GM19455 (cell line): Measurements from ENCODE around the gene ANKS1A.

Source experiments
- ATAC-seq: cut with Tn5 transposase; IDR thresholded peaks from one replicate; pipeline ENCODE4 v1.9.1; 2021; ENCODE audit not compliant: unreplicated experiment

The ANKS1A gene

GRCh38 chr6:35036059-35036827 is 147.2 kb downstream of the ANKS1A start:
- no peak for ATAC-seq

- ATAC-seq: no peak
Observed at GRCh38 chr6:35036828-35037663, 148.0 kb downstream of the ANKS1A start.

DNA sequence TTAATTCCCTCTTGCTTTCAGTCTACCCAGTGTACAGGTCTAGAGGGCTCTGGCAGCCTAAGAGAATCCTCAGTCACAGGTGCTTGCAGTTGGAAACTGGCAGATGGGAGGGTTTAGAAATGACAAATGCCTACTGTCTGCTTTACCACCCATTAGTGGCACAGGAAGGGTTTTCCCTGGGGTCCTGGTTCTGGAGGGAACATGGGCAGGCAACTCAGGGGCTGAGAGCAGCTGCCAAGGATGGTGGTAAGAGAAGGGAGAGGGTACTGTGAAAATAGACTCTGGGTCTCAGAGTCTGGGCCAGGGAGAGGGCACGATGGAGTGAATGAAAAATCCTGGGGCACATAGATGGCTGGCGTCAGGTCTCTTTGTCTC is 148.6 kb downstream of the ANKS1A start:
- ATAC-seq: no peak

- no peak for ATAC-seq
Observed at GRCh38 chr6:35038076-35038475, 149.0 kb downstream of the ANKS1A start.

DNA sequence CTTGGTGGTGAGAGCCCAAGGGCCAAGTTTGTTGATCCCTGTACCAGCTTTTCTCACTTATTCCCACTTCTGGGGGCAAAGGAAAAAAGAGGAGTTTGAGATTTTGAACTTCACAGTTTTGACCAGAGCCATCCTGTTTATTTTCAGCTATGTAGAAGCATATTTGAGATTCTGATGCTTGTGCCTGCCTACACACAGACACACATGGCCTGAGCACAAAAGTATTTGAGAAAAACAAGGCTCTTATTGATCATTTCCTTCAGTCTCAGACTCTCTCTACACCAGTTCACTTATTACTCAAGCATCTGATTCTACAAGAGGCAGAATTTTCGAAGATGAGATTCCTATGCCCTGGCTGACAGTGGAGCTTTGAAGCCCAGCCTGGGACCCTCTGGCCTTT is 151.3 kb downstream of the ANKS1A start:
- no peak for ATAC-seq

DNA sequence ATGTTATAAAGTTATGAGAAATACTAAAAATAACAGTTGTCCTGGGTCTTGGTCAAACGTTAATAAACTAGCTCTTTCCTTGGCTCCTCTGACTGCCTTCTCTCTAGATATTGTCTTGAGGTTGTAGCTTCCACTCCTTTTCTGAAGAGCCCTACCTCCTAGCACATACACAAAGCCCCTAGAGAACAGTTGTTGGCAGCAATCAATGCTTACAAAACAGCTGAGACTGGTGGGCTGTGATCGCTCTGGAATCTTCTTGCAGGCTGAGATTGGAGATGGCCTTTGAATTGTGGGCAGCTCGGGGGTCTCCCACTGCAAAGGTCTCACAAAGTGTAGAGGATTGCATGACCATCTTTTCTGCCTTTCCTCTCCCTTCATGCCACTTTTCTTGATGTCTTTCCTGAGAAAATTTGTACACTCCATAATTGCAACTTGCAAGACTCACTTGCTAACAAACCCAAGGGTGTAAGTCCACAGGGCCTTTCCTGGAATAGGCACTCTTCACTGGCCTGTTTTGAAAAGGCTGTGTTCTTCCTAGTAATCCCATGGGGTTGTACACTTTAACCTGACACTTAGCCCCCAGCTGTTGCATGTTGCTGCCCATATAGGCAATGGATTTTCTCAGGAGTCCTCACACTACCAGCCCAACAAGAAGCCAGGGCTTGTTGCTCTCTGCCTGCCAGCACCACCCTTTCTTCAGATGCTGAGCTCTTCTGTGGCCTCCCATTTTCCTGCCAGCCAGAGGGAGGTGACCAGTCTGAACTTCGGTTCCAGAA is 152.2 kb downstream of the ANKS1A start:
- ATAC-seq: no peak

- ATAC-seq: no peak
Observed at GRCh38 chr6:35042031-35042815, 153.2 kb downstream of the ANKS1A start.

DNA sequence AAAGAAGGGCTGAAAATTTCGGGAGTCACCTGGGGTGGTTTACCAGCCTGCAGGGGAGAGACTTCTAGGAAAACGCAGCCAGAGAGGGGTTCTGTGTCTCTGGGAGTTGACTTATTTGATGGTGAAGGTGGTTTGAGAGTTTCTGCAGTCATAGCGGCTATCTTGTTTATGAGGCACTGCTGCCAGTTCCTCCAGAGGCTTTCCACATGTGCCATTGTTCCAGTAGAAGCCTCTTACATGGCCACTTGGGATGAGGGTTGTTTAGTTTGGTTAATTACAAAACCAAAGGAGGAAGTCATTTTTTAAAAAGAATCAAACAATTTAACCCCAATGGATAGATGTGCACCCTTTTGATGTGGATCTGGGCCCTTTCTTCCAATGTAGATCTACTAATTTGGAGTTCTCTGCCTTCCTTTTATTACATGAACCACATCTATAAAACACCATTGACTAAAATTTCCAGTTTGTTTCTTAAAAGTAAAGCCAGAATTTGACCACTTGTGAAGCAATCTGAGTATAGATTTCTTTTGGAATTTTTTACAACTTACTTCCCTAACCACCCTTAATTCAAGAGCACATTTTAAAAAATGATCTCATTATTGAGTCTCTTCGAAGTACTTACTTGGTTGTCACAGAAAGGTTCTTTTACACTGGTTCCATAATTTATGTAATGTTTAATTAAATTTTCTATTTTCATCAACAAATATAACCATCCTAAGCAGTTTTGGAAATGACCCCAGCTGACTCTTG is 154.5 kb downstream of the ANKS1A start:
- no peak for ATAC-seq

GRCh38 chr6:35044145-35044745 is 155.2 kb downstream of the ANKS1A start:
- ATAC-seq: no peak

- no peak for ATAC-seq
Observed at GRCh38 chr6:35044761-35045421, 155.8 kb downstream of the ANKS1A start.

DNA sequence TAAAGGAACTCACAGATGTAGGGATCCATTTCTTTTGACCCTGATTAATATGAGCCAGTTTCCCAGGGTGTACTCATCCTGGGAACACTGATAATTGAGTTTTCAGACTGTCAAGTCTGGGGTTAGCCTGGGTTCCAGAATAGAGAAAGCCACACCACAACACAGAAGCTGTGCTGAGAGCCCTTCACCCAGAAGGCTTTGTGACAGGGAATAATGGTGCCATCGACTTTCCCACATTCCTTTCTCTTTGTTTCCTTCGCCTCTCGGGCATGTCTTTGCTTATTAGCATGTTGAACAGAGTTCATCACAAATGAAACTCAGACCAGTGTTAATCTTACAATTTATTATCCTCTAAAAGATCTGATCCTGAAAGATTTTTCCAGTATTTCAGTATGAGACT is 157.0 kb downstream of the ANKS1A start:
- no peak for ATAC-seq

GRCh38 chr6:35046862-35047261 is 157.8 kb downstream of the ANKS1A start:
- no peak for ATAC-seq

- ATAC-seq: no peak
Observed at GRCh38 chr6:35047265-35048011, 158.4 kb downstream of the ANKS1A start.

GRCh38 chr6:35048031-35048613 is 159.1 kb downstream of the ANKS1A start:
- no peak for ATAC-seq

DNA sequence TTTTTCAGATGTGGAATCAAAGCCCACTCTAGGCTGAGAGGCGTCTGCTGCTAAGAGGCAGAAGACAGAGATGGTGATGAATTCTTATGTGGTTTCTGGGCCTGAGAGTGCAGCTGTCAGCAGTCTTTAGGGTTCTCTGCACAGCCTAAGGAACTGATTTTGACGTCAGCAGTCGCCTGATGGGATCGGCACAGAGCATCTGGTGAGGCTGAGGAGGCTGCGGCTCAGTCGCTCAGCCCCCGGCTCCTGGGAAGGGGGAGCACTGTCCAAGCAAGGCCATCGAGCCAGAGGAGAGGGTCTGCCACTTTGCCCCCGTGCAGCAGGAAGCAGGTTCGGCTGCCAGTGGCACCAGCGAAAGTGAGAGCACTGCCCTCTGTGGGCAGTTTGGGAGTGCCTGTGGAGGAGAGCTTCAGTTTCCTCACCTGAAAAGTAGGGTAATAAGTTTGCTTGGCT is 159.6 kb downstream of the ANKS1A start:
- ATAC-seq: no peak

DNA sequence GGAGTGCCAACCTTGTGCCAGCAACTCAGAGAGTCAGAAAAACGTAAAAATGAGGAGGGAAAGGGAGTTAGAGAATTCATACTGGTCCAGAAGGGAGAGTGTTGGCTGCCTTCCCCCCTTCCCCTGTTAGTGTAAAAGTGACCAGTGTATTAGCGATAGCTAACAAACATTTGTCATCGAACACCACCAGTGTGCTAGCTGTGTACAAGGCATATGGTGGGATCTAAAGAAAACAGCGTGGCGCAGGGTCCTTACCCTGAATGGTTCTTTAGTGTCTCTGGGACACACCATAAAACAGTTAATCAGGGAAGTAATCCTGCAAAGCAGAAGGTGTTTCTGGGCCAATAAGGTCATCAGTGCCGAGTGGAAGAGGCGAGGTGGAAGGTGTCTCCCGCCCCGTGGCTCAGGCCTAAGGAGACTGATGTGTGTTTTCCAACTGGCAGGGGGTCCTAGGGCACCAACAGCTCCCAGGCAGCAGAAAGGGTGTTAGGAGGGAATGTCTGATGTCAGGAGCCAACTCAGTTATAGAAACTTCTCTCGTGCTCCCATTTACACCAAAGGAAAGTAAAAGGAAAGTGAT is 160.2 kb downstream of the ANKS1A start:
- ATAC-seq: no peak

DNA sequence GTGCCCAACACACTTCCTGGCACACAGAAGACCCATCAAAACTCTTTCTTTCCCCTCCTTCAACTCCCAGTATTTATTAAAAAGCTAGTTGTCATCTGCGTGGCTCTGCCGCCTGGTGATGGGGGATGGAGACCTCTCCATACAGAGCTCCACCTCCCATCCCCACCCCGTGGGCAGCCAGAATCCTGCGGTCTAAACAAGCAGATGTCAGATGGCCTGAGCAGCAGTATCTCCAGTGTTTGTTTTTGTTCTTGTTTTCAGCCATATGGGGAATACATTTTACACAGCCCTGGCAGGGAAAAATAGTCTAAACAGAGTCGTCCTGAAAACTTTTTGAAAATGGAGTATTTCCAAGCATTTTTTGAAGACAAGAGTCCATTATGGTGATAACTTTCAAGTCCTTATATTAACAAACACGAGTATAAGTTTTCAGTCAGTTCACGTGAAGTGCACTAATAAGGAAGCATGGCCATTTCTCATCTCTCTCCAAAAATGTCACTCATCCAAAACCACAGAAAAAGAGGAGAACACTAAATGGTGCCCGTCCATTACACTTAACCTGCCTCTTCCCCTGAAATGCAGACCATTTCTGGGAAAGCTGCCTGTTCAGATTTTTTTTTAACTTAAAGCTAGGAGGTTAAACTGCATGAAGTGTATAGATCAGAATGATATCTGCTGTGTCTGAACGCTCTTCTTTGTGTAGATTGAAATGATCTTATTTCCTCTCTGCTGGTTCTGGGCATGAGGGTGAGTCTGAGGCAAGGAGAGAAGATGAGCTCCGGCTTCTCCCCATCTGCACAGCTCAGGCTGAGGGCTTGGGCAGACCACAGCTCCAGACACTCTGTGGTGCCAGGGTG is 161.1 kb downstream of the ANKS1A start:
- ATAC-seq: no peak
